Stimulated activated CD4-positive, alpha-beta T cell treated with anti-CD3 and anti-CD28 coated beads, Interleukin-15, amount 100 ng/mL, for 24 hours (primary cell): ENCODE data around the gene COL23A1.

Experiments used
- DNase-seq: peaks from one replicate; pipeline ENCODE4 v3.0.0-alpha.2; 2020

Gene COL23A1

DNA sequence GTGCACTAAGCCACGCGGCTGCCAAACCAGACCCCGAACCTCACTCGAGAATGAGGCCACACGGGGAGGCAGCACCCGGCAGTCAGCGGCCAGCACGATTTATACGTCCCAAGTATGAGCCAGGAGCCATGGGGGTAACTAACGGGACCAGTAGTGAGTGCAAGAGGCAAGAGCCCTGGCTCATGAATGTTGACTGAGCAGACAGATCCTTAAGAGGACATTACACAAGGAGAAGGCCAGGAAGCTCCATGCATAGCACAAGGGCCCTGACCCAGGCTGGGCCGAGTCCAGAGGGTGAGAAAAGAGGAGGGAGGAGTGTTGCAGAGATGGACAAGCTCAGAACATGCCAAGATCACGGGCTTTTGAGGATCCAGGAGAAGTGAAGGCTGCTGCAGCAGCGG, 299.0 kb downstream of the COL23A1 start:
- DNase-seq: no peak

DNA sequence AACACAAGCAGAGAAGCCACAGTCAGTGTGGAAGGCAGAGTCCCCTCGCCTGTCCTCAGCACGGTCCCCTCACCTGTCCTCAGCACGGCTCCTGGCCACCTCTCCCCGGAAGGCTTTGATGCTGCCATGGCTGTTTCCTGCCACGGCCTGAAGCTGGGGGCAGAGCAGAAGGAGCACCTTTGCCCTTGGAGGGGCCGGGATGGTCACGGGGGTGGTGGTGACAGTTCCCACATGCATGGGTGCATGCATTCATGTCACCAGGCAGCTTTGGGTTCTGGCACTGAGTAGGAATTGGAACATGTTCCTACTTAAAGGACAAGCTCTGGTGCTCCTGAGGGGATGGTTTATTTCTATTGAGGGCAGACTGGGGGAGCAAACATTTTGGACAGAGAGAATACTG, 299.8 kb downstream of the COL23A1 start:
- no peak for DNase-seq

DNA sequence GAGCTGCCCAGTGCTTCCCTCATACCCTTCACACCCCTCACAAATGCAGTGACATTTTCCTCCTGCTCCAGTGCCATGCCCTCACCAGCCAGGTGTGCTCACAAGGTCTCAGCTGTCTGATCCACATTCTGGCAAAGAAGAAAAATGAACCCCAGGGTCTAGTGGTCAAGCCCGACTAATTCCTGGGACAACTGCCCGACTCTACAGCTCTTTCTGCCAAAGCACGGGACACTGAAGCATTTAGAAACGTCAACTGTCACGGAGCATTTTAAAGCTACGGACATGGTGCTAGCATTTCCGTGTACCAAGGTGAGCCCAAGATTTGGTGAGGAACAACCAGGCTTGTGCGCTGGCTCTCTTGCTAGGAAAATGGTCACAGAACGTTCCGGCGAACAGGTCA, 300.8 kb downstream of the COL23A1 start:
- DNase-seq: no peak

DNA sequence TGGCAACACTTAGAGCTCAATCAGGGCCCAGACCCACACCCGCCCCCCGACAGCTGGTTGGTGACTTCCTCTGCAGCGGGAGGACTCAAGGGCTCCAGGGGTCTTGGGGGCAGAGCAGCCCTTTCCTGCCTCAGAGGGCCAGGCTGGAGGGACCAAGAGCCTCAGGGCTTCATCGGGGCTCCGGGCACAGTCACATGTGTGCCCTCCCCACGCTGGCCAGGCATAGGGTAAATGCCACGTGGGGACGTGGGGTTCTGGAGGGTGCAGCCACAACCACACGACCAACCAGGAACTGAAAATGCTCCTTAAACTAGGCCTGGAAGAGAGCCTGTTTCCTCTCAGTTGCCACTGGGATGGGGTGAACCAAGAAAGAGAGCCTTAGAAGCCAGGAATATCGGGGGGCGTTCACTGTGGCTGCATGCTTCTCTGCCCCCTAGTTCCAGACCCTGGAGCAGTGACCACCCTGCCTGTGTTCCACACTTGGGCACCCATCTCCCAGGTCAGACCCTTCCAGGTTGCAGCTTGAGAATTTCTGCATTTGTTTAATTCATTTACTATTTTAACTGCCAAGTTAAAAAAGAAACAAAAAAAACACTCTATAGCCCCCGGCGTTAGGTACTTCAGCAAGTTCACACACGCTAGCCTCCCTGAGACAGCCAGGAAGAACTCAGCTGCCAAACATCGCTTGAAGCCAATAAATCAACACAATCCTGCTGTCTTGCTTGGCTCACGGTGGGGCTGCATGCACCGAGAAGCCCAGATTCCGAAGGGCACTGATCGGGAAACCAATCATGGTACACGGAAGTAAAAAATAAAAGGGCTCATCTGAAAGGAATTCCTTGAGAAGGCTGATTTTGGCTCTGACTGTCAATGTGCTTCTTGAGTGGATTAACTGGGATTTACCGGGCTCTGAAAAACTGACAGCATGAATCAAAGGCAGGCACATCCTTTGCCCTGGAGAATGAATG, 301.5 kb downstream of the COL23A1 start:
- no peak for DNase-seq

DNA sequence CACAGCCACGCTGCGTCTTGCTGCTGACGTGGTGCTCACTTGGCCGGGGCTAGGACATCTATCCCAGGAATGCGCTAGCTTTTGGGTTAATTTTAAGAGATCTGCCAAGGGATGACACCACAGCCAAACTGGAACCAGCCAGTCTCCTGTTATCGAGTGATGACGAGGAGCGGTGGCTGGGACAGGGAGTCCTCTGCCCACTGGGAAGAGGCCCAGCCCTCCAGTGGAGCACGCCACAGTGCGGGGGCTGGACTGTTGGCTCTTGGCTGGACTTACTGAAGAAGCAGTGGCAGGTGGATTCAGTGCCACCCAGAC, 302.4 kb downstream of the COL23A1 start:
- DNase-seq: no peak

DNA sequence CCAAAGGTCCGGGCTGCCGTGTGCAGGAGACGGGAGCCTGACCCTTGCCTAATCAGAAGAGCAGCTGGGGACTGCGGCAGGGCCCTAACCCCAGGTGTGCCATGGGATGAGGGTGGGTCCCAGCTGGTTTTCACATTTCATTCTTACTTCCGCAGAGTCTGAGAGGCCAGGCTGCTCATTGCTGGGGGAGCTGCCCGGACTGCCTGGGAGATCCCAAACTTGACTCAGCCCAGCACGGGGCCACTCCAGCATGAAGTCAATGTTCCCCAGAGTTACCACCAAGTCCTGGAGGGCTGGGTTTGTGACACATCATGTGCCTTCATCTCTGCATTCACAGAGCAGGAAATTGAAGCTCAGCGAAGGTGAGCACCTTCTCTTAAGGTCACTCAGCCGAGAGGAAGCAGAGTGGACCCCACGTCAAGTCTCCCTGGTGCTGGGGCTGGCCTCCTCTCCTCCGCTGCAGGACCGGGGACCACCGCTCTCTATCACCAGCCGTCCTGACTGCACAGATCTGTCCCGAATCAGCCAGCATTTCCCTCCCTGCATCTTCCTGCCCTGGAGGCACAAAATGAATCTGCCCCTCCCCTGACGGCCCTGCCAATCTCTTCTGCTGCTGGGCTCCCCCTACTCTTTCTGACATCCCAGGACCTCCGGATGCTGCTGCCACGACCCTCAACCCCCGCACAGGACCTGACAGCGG, 303.0 kb downstream of the COL23A1 start:
- DNase-seq: no peak

DNA sequence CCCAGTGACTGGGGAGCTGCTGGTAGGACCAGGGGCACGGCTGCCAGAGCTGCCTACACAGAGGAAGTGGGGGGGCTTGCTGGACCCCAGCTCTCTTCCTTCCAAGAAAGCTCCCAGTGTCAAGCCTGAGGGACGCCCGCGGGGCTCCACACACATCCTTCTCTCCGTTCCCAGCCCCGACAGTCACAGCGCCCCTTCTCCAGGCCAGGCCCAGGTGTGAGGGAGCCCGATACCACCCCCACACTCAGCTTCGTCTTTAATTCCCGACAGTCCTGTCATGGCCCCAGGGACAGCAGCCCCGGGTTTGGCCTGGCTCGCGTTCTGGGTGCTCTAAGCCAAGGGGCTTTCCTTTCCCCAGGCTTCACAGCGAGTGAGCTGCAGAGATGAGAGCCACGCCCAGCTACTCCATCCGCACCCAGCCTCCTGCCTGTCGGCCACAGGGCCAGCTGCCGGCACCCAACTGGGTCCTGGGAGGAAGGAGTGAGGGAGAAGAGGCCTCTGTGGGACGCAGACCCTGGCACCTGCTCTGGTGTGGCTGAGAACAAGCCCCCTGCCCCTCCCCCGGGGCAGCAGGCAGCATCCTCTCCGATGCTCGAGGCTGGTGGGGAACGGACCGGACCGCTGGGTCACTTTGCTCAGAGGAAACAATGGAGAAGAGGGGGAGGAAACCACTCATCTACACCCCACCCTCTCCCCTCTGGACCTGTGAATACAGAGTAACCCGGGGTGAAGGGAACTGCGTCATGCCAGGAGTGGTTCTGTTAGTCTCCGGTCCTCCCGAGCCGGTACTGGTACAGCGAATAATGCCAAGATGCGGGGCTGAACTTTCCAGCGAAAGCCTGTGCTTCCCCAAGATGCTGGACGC, 303.7 kb downstream of the COL23A1 start:
- no peak for DNase-seq

DNA sequence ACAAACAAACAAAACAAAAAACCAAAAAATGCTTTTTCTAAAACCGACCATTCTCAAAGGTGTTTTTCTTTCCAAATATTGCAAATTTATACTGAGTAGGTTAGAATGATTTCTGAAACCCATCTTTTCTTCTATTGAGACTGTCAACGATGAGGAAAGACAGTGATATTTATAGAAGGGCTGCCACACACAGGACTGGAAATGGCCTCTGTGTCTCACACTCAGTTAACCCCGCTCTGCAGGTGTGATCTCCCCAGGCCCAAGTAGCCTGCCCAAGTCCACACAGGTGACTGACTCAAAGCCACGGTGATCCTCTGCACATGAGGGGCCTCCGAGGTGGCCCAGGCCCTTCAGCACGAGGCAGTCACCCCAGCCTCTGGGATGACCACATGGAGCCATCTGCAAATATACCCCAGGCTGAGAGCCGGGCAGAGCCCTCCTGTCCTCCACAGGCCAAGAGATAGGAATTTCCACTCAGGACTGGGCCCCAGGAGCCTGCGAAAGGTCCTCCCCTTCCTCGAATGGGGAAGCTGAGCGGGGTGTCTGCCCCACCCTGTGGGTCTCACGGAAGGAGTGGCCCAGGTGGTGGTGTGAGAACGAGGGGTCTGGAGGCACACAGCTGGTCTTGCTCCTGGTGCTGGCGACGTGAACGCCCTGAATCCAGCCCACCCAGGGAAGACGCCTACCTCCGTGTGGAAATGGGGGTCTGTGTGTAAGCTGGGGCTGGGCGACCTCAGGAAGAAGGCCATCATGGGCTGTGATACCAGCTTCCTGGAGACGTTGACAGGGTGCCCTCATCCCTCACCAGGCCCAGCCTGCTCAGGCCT, 304.6 kb downstream of the COL23A1 start:
- no peak for DNase-seq

DNA sequence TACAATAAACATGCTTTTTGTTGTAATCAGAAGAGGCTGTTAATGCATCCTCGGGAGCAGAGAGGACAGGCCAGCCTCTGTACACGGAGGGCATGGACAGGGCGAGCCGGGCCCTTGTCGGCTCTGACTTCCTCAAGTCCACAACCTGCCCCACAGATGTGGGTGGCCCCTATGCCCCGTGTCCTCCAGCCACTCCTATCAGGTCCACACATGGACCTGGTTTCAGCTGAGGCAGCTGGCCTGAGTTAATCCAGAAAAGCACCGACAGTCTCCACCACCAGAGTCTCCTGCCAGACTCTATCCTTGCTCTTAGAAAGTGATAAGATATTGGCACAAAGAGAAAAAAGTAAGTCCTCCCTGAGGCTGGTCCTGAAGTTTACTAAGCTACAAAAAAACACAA, 305.2 kb downstream of the COL23A1 start:
- DNase-seq: no peak

DNA sequence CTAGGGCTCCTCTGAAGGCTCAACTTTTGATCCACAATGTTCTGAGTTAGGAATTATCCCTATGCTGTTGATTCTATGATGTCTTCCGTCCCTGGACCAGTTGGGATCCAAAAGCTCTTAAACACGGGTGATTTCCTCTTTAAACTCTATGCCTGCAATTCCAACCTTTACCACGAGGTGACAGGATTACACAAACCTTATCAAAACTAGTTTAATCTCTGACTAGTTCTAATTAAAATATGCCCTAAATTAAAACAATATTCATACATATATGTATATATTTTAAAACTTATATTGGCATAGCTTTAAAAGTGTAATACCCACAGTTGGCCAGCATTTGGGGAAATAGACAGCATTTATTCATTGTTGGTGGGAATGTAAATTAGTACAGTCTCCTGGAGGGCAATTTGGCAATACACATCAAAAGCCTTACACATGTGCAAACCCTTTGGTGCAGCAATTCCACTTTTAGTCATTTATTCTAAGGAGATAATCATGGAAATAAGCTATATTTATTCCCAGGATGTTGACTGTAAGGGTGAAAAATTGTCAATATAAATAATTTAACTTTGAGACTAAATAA, 306.0 kb downstream of the COL23A1 start:
- peak; percentile 14 for DNase-seq

DNA sequence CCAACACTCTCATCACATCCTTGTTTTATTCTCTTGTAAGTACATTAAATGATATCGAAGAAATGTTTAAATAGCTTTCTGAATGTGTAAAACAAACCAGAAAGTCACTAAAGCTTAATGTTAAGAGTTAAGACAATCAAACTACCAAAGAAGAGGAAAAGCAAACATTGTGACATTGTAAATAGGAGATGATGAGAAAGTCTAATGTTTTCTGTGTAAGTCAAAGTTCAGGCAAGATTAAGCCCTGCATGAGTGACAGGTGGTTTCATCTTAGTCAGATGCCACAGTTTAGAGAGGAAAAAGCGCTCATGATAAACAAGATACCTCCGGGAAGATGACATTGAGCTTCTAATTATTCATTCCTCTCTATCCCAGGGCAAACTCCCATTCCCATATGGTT, 306.7 kb downstream of the COL23A1 start:
- DNase-seq: no peak

DNA sequence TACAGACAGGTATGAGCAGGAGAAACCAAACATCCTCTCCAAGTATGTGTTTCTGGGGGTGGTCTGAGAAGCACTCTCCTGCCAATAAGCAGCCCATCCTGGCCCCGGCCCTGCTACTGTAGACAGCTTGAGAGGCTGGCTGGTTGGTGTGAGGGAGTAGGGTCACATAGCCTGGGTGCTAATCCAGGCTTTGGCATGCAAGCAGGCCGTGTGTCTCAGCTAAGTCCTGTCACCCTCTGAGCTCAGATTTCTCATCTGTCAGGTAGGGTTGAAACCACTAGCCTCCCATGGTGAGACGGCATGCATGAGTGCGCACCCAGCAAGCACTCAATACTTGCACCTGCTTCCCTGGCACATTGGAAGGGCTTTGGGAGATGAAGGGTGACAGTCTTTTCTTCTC, 307.8 kb downstream of the COL23A1 start:
- DNase-seq: no peak

DNA sequence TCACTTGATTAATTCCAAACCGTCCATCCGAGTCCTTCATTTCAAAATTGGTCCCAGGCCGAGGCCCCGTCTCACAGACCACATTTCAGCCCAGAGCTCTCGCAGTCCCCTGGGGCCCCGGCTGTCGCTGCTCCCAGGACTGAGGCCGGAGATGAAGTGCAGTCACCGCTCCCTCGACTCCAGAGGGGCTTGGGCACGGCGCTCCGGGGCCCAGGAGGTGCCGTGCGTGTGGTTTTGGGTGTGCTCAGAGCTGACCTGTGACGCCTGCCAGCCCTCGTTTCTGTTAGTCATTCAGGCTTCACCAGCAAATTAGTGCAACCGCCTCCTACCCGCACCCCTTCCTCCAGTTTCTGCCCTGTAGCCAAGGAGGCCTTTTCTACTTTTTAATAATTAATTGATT, 308.9 kb downstream of the COL23A1 start:
- no peak for DNase-seq

DNA sequence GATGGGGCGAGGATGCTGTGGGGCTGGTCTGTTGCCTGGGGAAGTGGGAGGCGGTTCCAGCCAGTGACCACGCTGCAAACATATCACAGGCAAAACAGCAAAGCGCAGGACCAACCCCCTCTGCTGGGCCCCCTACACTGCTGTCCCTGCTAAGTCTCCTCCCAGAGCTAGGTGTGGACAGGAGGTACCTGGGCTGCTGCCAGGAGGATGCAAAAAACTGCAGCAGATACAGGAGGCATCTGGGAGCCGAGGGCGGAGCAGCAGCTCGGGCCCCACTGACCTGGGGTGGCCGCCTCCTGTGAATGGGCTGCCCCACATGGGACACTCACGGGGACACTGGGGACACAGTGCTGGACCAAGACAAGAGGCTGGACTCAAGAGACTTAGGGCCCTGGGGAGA, 309.6 kb downstream of the COL23A1 start:
- no peak for DNase-seq

DNA sequence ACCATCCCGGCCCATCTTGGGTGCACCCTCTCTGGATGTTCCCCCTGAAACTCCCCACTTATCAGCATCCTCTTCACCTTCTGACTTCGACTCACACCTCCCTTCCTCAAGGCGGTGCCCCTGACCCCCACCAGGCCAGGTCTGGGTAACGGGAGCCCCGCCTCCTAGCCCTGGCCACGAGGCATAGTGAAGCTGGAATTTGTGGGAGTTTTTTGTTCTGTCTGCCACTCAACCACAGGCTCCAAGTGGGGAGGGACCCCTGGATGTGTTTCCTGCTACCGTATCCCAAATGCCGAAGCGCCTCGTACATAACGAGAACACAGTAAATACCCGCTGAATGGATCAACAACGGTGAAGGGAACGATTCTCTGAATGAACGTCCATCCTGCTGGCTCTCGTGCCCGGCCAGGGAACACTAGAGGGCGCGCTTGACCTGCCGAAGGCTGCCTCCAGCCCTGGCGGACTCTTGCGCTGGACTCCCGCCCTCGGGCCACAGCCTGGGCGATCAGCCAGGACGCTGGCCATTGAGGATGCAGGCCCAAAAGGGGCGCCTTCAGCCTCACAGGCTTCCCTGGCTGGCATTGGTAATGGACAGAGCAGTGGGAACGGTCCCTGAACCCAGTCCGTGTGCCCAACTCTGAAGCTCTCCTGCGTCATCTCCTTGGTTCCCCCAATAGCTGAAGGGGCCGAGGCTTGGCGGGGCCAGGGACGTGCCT, 310.3 kb downstream of the COL23A1 start:
- DNase-seq: peak; percentile 77

DNA sequence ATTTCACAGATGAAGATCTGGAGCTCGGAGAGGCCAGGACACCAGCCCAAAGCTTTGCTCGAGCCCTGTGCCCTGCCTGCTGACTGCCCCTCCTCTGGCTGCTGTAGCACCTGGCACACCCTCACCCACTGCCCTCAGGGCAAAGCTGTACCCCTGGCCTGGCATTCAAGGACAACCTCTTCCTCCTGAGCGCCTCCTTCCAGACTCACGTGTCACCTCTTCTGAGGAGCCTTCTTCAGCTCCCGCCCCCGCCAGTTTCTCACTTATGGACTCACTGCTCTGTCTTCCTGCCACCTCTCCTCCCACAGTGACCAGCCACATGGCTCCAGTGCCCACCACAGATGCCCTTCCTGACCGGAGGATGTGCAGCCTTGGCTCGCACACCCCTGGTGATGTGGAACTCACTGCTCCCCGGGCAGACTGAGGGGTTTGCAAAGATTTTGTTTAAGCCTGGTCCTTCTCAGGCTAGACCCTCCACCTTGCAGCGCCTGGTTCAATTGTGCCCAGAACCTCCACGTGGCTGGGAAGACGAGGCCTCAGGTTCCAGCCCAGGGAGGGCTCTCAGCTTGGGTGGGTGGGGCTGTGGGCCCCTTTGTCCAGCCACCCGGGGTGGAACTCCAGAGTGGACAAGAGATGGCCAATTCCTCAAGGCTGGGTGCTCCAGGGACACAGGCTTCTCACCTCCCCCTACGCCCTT, 311.0 kb downstream of the COL23A1 start:
- DNase-seq: no peak

DNA sequence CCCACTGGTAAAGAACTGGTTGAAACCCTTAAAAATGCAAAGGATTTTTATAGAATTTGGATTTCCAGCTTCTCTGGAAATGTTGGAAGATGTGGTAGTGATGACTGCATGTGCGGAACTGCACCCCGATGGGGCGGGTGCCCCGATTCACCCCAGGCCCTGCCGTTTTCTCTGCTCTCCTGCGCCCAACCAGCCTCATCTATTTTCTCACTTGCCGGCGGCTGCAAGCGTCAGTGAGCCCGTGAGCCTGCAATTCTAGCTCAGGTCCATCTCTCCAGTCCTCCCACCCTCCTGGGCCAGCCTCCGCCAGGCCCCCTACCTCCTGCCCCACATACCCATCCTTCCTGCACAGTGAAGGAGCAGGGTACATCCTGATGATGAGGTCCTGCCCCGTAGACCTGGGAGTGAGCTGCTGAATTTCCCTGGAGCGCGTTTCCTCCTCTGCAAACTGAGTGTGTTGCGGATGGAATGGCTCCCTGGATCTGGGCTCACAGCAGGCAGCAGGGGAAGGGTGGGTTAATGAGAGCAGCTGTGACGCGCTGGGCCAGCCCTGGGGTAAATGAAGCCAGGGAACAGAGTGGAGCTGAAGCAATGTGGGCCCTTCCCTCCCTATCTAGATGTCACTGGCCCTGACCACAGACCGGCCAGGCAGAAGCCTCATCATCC, 311.7 kb downstream of the COL23A1 start:
- no peak for DNase-seq

DNA sequence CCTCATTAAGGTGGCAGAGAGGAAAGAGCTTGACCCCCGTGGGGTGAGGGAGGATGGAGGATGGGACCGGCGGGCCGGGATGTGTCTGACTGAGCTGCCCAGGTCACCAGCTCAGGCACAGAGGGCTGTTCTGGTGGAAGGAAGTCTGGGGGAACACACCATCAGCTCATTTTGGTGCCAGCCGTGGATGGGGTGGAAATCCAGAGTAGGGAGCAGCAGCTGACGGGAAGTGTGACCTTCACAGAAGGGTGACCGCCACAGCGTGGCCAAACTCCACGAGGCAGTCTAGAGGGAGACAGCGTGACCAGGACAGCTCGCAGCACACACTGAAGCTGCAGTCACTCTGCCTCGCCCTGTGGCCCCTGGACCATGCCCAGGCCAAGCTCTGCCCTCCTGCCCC, 312.3 kb downstream of the COL23A1 start:
- DNase-seq: no peak

DNA sequence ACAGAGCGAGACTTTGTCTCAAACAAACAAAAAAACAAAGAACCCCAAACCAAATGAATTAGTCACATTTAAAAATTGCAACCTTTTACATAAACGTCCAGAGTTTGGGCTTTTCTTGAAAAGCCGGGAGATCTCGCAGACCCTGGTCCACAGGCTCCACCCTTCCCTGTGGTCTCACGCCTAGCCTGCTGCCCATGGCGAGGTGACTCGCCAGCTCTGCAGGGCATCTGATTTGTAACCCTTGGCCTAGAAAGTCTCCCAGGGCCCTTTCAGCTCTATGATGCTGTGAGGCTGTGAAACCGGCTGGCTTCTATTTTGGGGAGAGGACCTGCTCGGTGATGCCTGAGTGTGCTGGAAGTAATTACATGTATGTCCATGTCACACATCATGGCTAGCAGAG, 312.8 kb downstream of the COL23A1 start:
- no peak for DNase-seq
